Liver (tissue), 3 donors: Measurements from ENCODE around the gene ERBB4.

Source experiments
- EGR1 ChIP-seq, 2 donors: IDR thresholded peaks; 2 replicates each; pipeline ENCODE4 v1.6.1; 2016 to 2018; ENCODE audit warnings: antibody characterized with exemption in 2 of 2, low read depth in 2 of 2
- GABPA ChIP-seq, 2 donors: IDR thresholded peaks in 1 of 2; conservative IDR thresholded peaks in 1 of 2; 2 replicates each; pipeline ENCODE4 v1.6.1; 2016; ENCODE audit warnings: antibody characterized with exemption in 2 of 2, mild to moderate bottlenecking in 1 of 2, moderate library complexity in 1 of 2
- HNF4A ChIP-seq, 2 donors: conservative IDR thresholded peaks; 2 replicates each; pipeline ENCODE4 v1.6.1; 2016; ENCODE audit warnings: antibody characterized with exemption in 2 of 2, mild to moderate bottlenecking in 2 of 2
- HNF4G ChIP-seq: IDR thresholded peaks from 2 replicates; pipeline ENCODE4 v1.6.1; 2016; ENCODE audit warnings: antibody characterized with exemption
- NR2F2 ChIP-seq: IDR thresholded peaks from 2 replicates; pipeline ENCODE4 v1.6.1; 2016; ENCODE audit warnings: antibody characterized with exemption
- RAD21 ChIP-seq, 2 donors: IDR thresholded peaks; 2 replicates each; pipeline ENCODE4 v1.6.1; 2016; ENCODE audit warnings: antibody characterized with exemption in 2 of 2, mild to moderate bottlenecking in 2 of 2
- RXRA ChIP-seq, 2 donors: IDR thresholded peaks; 2 replicates each; pipeline ENCODE4 v1.6.1; 2017 to 2018; ENCODE audit warnings: antibody characterized with exemption in 2 of 2, mild to moderate bottlenecking in 1 of 2
- SP1 ChIP-seq: IDR thresholded peaks from 2 replicates; pipeline ENCODE4 v1.6.1; 2018; ENCODE audit warnings: antibody characterized with exemption, mild to moderate bottlenecking
- TAF1 ChIP-seq: conservative IDR thresholded peaks from 2 replicates; pipeline ENCODE4 v1.6.1; 2016; ENCODE audit warnings: antibody characterized with exemption, mild to moderate bottlenecking
- YY1 ChIP-seq: IDR thresholded peaks from 2 replicates; pipeline ENCODE4 v1.6.1; 2016; ENCODE audit warnings: antibody characterized with exemption, mild to moderate bottlenecking
- TF ChIP-seq, protein P1 (sequence below): fragments of 150-350 bp; IDR thresholded peaks from 2 replicates; pipeline ENCODE4 v1.5.1; 2017; ENCODE audit warnings: improper control_type of control experiment, low read depth, low read length; ENCODE audit not compliant: missing input control
- TF ChIP-seq, protein P2 (sequence below): IDR thresholded peaks from 2 replicates; pipeline ENCODE4 v1.6.1; 2016; ENCODE audit warnings: antibody characterized with exemption
- TF ChIP-seq, protein P3 (sequence below): IDR thresholded peaks from 2 replicates; pipeline ENCODE4 v1.6.1; 2016; ENCODE audit warnings: antibody characterized with exemption
- TF ChIP-seq, protein P4 (sequence below): IDR thresholded peaks from 2 replicates; pipeline ENCODE4 v1.6.1; 2016; ENCODE audit warnings: antibody characterized with exemption, mild to moderate bottlenecking
- donor health status: healthy.
- donor health status: healthy.

DNA sequence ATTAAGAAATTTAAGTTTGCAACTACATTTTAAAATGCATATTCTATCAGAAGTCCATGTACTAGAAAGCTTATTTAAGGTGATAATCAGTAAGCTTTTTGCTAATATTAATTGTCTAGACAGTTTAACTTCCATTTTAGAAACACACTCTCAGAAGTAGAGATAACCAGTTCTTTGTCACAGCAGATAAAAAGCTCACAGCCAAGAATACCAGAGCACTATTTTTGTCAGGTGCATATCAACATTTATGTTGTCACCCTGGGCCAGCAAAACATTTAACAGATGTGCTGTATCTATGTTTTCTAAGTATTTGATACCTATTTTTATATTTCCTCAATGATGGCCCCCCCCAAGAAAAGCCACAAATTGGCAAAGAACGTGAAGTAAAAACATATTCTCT, 192.6 kb downstream of the ERBB4 start:
- TF ChIP-seq, protein P1, sequence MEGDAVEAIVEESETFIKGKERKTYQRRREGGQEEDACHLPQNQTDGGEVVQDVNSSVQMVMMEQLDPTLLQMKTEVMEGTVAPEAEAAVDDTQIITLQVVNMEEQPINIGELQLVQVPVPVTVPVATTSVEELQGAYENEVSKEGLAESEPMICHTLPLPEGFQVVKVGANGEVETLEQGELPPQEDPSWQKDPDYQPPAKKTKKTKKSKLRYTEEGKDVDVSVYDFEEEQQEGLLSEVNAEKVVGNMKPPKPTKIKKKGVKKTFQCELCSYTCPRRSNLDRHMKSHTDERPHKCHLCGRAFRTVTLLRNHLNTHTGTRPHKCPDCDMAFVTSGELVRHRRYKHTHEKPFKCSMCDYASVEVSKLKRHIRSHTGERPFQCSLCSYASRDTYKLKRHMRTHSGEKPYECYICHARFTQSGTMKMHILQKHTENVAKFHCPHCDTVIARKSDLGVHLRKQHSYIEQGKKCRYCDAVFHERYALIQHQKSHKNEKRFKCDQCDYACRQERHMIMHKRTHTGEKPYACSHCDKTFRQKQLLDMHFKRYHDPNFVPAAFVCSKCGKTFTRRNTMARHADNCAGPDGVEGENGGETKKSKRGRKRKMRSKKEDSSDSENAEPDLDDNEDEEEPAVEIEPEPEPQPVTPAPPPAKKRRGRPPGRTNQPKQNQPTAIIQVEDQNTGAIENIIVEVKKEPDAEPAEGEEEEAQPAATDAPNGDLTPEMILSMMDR, result no peak
- no peak for TF ChIP-seq GABPA (IDR thresholded peaks at IDR 0.05 in 1 of 2, conservative IDR thresholded peaks at IDR 0.05 in 1 of 2)
- TF ChIP-seq RXRA (IDR thresholded peaks at IDR 0.05), result no peak
- no peak for TF ChIP-seq TAF1
- TF ChIP-seq, protein P2, sequence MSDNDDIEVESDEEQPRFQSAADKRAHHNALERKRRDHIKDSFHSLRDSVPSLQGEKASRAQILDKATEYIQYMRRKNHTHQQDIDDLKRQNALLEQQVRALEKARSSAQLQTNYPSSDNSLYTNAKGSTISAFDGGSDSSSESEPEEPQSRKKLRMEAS, result no peak
- TF ChIP-seq RAD21 (IDR thresholded peaks at IDR 0.05), result no peak
- no peak for TF ChIP-seq SP1
- TF ChIP-seq HNF4A (conservative IDR thresholded peaks at IDR 0.05), result no peak
- TF ChIP-seq, protein P3, sequence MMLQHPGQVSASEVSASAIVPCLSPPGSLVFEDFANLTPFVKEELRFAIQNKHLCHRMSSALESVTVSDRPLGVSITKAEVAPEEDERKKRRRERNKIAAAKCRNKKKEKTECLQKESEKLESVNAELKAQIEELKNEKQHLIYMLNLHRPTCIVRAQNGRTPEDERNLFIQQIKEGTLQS, result no peak
- TF ChIP-seq YY1, result no peak
- no peak for TF ChIP-seq NR2F2
- TF ChIP-seq, protein P4, sequence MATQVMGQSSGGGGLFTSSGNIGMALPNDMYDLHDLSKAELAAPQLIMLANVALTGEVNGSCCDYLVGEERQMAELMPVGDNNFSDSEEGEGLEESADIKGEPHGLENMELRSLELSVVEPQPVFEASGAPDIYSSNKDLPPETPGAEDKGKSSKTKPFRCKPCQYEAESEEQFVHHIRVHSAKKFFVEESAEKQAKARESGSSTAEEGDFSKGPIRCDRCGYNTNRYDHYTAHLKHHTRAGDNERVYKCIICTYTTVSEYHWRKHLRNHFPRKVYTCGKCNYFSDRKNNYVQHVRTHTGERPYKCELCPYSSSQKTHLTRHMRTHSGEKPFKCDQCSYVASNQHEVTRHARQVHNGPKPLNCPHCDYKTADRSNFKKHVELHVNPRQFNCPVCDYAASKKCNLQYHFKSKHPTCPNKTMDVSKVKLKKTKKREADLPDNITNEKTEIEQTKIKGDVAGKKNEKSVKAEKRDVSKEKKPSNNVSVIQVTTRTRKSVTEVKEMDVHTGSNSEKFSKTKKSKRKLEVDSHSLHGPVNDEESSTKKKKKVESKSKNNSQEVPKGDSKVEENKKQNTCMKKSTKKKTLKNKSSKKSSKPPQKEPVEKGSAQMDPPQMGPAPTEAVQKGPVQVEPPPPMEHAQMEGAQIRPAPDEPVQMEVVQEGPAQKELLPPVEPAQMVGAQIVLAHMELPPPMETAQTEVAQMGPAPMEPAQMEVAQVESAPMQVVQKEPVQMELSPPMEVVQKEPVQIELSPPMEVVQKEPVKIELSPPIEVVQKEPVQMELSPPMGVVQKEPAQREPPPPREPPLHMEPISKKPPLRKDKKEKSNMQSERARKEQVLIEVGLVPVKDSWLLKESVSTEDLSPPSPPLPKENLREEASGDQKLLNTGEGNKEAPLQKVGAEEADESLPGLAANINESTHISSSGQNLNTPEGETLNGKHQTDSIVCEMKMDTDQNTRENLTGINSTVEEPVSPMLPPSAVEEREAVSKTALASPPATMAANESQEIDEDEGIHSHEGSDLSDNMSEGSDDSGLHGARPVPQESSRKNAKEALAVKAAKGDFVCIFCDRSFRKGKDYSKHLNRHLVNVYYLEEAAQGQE, result no peak
- no peak for TF ChIP-seq EGR1 (IDR thresholded peaks at IDR 0.05; ENCODE audit: low read depth in 2 of 2)
- TF ChIP-seq HNF4G, result no peak
